Neutrophil (primary cell): ENCODE results near the gene ORAI3.

Experiments used
- H3K27ac ChIP-seq: fragments of 200-600 bp; sonication (generic); 2 replicates; pipeline ENCODE4 v1.5.1; 2016; ENCODE audit warnings: mild to moderate bottlenecking, moderate library complexity
- H3K27me3 ChIP-seq: fragments of 200-600 bp; sonication (generic); 2 replicates; pipeline ENCODE4 v1.6.0; 2016; ENCODE audit warnings: mild to moderate bottlenecking
- H3K36me3 ChIP-seq: fragments of 200-600 bp; sonication (generic); 2 replicates; pipeline ENCODE4 v1.5.1; 2017
- H3K4me1 ChIP-seq, 2 experiments: fragments of 200-600 bp in 1 of 2; sonication (generic) in 1 of 2; 1 replicate in 1 of 2; 2 replicates in 1 of 2; pipeline versions ENCODE4 v1.5.1 to v1.6.1; 2013 to 2016; ENCODE audit warnings: low read depth in 1 of 2, low read length in 1 of 2, mild to moderate bottlenecking in 1 of 2, moderate library complexity in 1 of 2; ENCODE audit not compliant: control insufficient read depth in 1 of 2, insufficient read depth in 1 of 2
- H3K4me3 ChIP-seq, 2 experiments: fragments of 200-600 bp in 1 of 2; sonication (generic) in 1 of 2; 1 replicate in 1 of 2; 2 replicates in 1 of 2; pipeline ENCODE4 v1.5.1; 2013 to 2016; ENCODE audit warnings: low read depth in 1 of 2, low read length in 1 of 2, mild to moderate bottlenecking in 1 of 2, moderate library complexity in 1 of 2
- H3K9me3 ChIP-seq: fragments of 200-600 bp; sonication (generic); 2 replicates; pipeline ENCODE4 v1.5.1; 2016
- TF ChIP-seq, protein P1 (sequence below): fragments of 200-600 bp; sonication (generic); IDR thresholded peaks from 2 replicates; pipeline ENCODE4 v1.5.1; 2016; ENCODE audit warnings: antibody characterized with exemption

ORAI3 gene

DNA sequence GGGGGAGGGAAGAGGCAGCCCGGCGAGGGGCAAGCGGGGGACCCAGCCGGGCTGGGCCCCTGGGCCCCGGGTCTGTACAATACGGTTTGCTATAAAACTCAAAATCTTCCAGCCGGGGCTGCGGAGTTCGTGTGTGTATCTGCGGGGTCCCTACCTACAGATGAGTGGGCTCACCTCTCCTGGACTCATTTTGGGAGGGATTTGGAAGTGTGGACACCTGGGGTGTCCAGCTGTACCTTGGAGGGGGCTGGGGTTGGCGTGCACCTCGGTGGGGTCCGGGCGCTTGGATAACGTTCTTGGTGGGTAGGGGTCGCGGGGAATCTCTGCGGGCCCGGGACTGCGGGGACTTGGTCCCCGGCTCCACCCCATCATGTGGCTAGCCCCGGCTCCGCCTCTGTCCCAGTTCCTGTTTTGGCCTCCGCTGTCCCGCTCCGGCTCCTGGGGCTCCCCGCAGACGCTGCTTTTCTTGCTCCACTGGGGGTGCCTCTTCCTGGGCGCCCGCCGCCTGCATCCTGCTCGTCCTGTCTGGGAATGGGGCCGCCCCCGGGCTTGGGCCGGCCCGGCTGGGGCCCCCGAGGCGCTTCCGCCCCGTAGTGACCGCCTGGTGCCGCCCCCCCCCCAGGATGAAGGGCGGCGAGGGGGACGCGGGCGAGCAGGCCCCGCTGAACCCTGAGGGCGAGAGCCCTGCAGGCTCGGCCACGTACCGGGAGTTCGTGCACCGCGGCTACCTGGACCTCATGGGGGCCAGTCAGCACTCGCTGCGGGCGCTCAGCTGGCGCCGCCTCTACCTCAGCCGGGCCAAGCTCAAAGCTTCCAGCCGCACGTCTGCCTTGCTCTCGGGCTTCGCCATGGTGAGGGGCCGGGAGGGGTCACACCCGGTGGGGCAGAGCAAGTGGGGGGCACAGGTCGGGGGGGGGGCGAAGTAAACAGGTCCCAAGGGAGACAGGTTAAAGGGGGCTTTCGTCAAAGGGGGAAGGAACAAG is at the start of gene ORAI3:
Gene ORAI3 (plus strand): TSS at position 402 of the 983 bp plus-strand sequence. CDS start 222 bp downstream, at position 624.
- Histone ChIP-seq H3K4me3 (peak within 1 kb of the TSS; percentile 95 to 97), H3K36me3 (peaks cover 10% of the 10 kb centered on the region), H3K9me3 (no peaks in the 10 kb centered on the region), H3K27ac (peak within 1 kb of the TSS; percentile 96), H3K4me1 (peaks cover 55 to 69% of the 10 kb centered on the region in 2 experiments), H3K27me3 (no peaks in the 10 kb centered on the region)
- TF ChIP-seq, protein P1, sequence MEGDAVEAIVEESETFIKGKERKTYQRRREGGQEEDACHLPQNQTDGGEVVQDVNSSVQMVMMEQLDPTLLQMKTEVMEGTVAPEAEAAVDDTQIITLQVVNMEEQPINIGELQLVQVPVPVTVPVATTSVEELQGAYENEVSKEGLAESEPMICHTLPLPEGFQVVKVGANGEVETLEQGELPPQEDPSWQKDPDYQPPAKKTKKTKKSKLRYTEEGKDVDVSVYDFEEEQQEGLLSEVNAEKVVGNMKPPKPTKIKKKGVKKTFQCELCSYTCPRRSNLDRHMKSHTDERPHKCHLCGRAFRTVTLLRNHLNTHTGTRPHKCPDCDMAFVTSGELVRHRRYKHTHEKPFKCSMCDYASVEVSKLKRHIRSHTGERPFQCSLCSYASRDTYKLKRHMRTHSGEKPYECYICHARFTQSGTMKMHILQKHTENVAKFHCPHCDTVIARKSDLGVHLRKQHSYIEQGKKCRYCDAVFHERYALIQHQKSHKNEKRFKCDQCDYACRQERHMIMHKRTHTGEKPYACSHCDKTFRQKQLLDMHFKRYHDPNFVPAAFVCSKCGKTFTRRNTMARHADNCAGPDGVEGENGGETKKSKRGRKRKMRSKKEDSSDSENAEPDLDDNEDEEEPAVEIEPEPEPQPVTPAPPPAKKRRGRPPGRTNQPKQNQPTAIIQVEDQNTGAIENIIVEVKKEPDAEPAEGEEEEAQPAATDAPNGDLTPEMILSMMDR = peak; percentile 25

DNA sequence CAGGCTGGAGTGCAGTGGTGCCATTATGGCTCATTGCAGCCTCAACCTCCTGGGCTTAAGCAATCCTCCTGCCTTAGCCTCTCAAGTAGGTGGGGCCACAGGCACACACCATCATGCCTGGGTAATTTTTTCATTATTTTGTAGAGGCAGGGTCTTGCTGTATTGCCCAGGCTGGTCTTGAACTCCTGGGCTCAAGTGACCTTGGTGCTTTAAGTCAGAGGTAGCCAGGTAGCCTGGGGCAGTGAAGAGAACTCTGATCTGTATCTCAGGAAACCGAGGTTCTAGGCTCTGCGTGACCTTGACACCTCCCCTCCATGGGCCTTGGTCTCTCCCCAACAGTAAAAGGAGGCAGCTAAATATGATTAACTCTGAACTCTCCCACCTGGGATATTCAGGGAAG is 49.1 kb upstream of the ORAI3 start:
- TF ChIP-seq, protein P1 = no peak
- Histone ChIP-seq H3K4me1 (peaks cover 53 to 55% of the 10 kb centered on the region in 2 experiments), H3K9me3 (no peaks in the 10 kb centered on the region)

DNA sequence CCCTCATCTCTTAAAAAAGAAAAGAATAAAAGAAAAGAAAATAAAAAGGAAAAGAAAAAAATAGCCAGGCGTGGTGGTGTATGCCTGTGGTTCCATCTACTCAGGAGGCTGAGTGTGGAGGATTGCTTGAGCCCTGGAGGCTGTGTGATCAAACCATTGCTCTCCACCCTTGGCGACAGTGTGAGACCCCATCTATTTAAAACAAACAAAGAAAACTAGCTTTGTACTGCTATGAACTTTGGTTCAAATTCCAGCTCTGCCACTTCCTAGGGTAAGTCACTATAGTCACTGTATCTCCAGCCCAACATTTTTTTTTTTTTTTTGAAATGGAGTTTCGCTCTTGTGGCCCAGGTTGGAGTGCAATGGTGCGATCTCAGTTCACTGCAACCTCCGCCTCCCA is 48.3 kb upstream of the ORAI3 start:
- no peak overlapping the region for H3K27ac ChIP-seq
- no peak overlapping the region for H3K4me3 ChIP-seq
- H3K27me3 ChIP-seq = no peaks in the 10 kb centered on the region
- H3K9me3 ChIP-seq = no peaks in the 10 kb centered on the region
- TF ChIP-seq, protein P1 = no peak
- H3K4me1 ChIP-seq = peaks cover 61% of the 10 kb centered on the region in 2 experiments
- H3K36me3 ChIP-seq = no peaks in the 10 kb centered on the region

More for the DNA sequence above, 49.1 kb upstream of the ORAI3 start:
- H3K36me3 ChIP-seq = no peaks in the 10 kb centered on the region
- H3K4me3 ChIP-seq = no peak overlapping the region
- no peaks in the 10 kb centered on the region for H3K27me3 ChIP-seq
- no peak overlapping the region for H3K27ac ChIP-seq

DNA sequence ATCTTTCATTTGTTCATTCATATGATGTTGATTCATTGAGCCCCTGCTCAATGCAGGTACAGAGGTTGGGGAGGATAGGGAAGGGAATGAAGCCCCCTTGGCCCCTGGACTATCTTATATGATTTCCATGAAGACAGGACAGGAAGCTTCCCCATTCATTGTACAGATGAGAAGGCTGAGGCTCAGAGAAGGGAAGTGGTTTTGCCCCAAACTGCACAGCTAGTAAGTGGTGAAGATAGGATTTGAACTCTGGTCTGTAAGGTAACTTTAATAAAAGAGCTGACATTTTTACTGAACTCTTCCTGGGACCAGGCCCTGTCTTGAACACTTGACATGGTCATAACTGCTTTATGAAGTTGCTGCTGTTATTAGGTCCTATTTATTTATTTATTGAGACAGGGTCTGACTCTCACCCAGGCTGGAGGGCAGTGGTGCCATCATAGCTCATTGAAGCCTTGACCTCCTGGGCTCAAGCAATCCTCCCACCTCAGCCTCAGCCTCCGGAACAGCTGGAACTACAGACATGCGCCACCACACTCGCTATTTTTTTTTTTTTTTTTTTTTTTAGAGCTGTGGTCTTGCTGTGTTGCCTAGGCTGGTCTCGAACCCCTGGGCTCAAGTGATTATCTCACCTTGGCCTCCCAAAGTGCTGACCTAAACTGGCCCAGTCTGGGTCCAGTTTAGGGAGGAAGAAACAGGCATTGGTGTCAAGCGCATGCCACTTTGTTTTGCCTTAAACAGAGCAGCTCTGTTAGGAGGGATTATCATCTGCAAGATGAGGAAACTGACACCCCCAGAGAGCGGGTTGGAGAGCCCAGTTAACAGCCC is 47.5 kb upstream of the ORAI3 start:
- peaks cover 54 to 55% of the 10 kb centered on the region in 2 experiments for H3K4me1 ChIP-seq
- H3K27ac ChIP-seq = peak overlapping the region; percentile 89
- peak overlapping the region; percentile 59 to 74 for H3K4me3 ChIP-seq

More for the DNA sequence above, 47.5 kb upstream of the ORAI3 start:
- no peaks in the 10 kb centered on the region for H3K9me3 ChIP-seq
- H3K27me3 ChIP-seq = no peaks in the 10 kb centered on the region
- TF ChIP-seq, protein P1 = no peak
- H3K36me3 ChIP-seq = no peaks in the 10 kb centered on the region
